Activated CD4-positive, alpha-beta T cell treated with anti-CD3 and anti-CD28 coated beads, Interleukin-2, amount 10 ng/mL, durations not matched to agents 24 days and 14 days (primary cell): ENCODE data around the gene KDM4C. TPM values are rescaled to one million over a fixed set of nuclear protein-coding genes. Genes with fewer than 3 reads are reported as not detected.
A peak's percentile ranks its signal among the peaks of the same experiment; 100 is the strongest.
"Not testable (repeated sequence)": the region's sequence is repeated elsewhere in the genome, so short reads cannot be mapped to it uniquely, and the experiment has no call there.

Experiments
- DNase-seq: peaks from one replicate; pipeline ENCODE4 v3.0.0; 2022
- H3K27ac Mint-ChIP-seq: one replicate; pipeline ENCODE4 v1.8.0; 2022; ENCODE audit warnings: mild to moderate bottlenecking, mixed read lengths
- H3K27me3 Mint-ChIP-seq: one replicate; pipeline ENCODE4 v1.8.0; 2022; ENCODE audit warnings: mixed read lengths
- H3K36me3 Mint-ChIP-seq: one replicate; pipeline ENCODE4 v1.8.0; 2022; ENCODE audit warnings: low read depth, mild to moderate bottlenecking, mixed read lengths
- H3K4me1 Mint-ChIP-seq: one replicate; pipeline ENCODE4 v1.8.0; 2021; ENCODE audit warnings: mixed read lengths
- H3K4me3 Mint-ChIP-seq: one replicate; pipeline ENCODE4 v1.8.0; 2022; ENCODE audit warnings: mild to moderate bottlenecking, moderate library complexity, mixed read lengths
- H3K9me3 Mint-ChIP-seq: one replicate; pipeline ENCODE4 v1.8.0; 2021; ENCODE audit warnings: mixed read lengths
- intact Hi-C: fragments of 100-400 bp; cut with micrococcal nuclease; formaldehyde crosslinking; loops from one replicate; pipeline ENCODE4 v1.15.1; 2023
- total RNA-seq: library from RNA; stranded (reverse); gene quantifications from 2 replicates; pipeline ENCODE4 v1.2.3, GENCODE V29; 2022

KDM4C gene
- total RNA-seq, 1 donor from 2014 or later = 39.8 TPM

- H3K4me3 Mint-ChIP-seq, DNase-seq, H3K9me3 Mint-ChIP-seq, H3K27me3 Mint-ChIP-seq, H3K27ac Mint-ChIP-seq, H3K36me3 Mint-ChIP-seq, H3K4me1 Mint-ChIP-seq, intact Hi-C loops: not testable (repeated sequence)
Measured at GRCh38 chr9:6748861-6749260, 8.9 kb upstream of the KDM4C start.

DNA sequence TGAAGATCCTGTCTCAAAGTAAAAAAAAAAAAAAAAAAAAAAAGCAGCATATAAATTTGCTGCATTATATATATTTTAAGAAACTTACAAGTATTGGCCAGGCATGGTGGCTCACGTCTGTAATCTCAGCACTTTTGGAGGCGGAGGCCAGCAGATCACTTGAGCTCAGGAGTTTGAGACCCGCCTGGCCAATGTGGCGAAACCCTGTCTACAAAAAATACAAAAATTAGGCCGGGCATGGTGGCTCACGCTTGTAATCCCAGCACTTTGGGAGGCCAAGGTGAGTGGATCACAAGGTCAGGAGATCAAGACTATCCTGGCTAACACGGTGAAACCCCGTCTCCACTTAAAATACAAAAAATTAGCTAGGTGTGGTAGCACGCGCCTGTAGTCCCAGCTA is 2.9 kb upstream of the KDM4C start:
- not testable (repeated sequence) for H3K27me3 Mint-ChIP-seq, DNase-seq, H3K4me3 Mint-ChIP-seq, H3K9me3 Mint-ChIP-seq, H3K36me3 Mint-ChIP-seq, H3K27ac Mint-ChIP-seq
- intact Hi-C loops = loop anchor here (5.0 to 10.0 kb wide), 3 partner anchors 137 to 1128 kb away; partner anchors contain the start of gene RIC1
- peaks cover 24% of the 10 kb centered on the region for H3K4me1 Mint-ChIP-seq

DNA sequence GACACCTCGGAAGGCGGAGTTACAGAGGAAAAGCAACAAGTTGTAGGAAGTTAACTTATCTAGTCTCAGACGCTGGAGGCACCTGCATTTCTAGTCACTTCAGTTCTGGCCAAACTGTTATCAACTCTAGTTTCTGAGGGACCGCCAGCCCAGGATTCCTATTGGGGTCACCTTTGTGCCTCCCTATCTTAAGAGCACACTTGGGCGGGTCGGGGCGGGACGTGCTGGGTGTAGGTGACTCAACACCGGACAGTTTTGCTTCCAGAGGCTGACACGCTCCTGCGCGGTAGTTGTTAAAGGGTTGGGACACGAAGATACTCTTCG is 679 bp upstream of the KDM4C start:
- Mint-ChIP-seq H3K4me3 (peak overlapping the region; percentile 97), H3K36me3 (peaks cover 3% of the 10 kb centered on the region), H3K27ac (peak overlapping the region; percentile 99), H3K27me3 (no peaks in the 10 kb centered on the region), H3K9me3 (no peaks in the 10 kb centered on the region), H3K4me1 (peaks cover 21% of the 10 kb centered on the region)
- intact Hi-C loops = loop anchor here (1.0 to 10.0 kb wide), 7 partner anchors 53 to 1220 kb away; partner anchors contain the start of genes RIC1 and UHRF2
- DNase-seq = peak; percentile 92

GRCh38 chr9:6758248-6758497 is 400 bp downstream of the KDM4C start:
- intact Hi-C loops = loop anchor here (2.0 to 10.0 kb wide), 4 partner anchors 134 to 1131 kb away; partner anchors contain the start of gene RIC1
- Mint-ChIP-seq H3K4me3 (peak overlapping the region; percentile 97), H3K27ac (peak overlapping the region; percentile 99)

DNA sequence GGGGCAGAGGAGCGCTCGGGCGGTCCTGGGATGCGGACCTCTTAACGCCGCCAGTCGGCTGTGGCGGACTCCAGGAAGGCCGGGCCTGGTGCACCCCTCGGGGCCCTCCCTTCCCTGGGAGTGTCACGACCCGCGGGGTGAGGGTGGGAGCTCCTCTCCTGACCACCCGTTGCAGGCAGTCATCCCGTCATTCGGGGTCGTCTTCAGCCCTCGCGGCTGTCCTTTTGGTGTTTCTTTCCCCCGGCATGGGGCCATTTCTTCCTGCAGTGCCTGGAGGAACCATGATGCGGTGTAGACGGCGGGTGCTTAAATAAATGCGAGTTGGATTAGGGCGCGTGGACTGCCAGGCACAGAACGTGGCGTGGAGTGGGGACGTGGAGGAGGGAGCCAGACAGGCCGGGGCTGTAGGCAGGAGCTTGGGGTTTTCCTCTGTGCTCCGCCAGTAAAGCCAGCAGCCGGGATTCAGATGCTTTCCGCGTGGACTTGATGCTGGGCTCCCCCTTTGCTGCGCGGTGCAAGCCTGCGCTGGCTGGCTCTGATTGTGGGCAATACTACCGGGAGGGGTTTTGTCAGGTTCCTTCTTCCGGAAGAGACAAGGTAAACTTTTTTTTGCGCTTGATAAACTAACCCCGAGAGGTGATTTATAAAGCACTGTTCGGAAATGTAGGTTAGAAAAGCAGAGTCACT is 868 bp downstream of the KDM4C start:
- intact Hi-C loops = loop anchor here (2.0 to 10.0 kb wide), 4 partner anchors 134 to 1131 kb away; partner anchors contain the start of gene RIC1
- H3K9me3 Mint-ChIP-seq = peaks cover 6% of the 10 kb centered on the region
- H3K4me1 Mint-ChIP-seq = peaks cover 31% of the 10 kb centered on the region
- H3K4me3 Mint-ChIP-seq = peak overlapping the region; percentile 97
- H3K27ac Mint-ChIP-seq = peak overlapping the region; percentile 97
- peak; percentile 84 for DNase-seq
- peaks cover 12% of the 10 kb centered on the region for H3K36me3 Mint-ChIP-seq
- H3K27me3 Mint-ChIP-seq = no peaks in the 10 kb centered on the region

More at GRCh38 chr9:6758248-6758497, 400 bp downstream of the KDM4C start:
- peaks cover 3% of the 10 kb centered on the region for H3K9me3 Mint-ChIP-seq
- no peaks in the 10 kb centered on the region for H3K27me3 Mint-ChIP-seq
- peaks cover 26% of the 10 kb centered on the region for H3K4me1 Mint-ChIP-seq
- H3K36me3 Mint-ChIP-seq = peaks cover 8% of the 10 kb centered on the region
- no peak for DNase-seq

DNA sequence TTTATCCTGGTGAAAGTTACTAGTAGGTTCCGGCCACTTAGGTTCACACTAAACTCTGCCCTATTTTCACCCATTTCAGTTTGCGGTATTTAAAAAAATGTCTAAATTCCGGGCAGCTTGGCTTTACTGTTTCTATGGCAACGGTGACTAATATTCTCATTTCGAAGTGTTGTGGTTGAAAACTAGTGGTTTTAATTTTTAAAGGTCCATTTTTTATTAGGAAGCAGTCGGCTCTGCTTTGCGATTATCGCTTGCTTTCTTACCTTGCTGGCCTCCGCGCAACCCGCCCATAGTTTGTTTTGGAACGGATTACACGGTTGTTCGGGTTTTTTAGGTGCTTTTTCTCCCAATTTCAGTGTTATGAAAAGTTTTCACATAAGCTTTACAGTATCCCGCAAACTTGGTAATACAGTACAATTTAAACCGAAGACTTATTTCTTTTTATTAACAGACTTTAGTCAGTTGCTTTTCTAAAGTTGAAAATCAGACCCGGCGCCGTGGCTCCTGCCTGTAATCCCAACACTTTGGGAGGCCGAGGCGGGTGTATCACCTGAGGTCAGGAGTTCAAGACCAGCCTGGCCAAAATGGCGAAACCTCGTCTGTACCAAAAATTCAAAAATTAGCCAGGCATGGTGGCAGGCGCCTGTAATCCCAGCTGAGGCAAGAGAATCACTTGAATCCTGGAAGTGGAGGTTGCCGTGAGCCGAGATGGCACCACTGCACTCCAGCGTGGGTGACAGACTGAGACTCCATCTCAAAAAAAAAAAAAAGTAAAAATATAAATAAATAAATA is 1.6 kb downstream of the KDM4C start:
- no peak for DNase-seq
- peaks cover 6% of the 10 kb centered on the region for H3K9me3 Mint-ChIP-seq
- intact Hi-C loops = loop anchor here (2.0 to 10.0 kb wide), 4 partner anchors 133 to 1132 kb away; partner anchors contain the start of gene RIC1
- peaks cover 12% of the 10 kb centered on the region for H3K36me3 Mint-ChIP-seq
- H3K27ac Mint-ChIP-seq = peak overlapping the region; percentile 97
- peaks cover 38% of the 10 kb centered on the region for H3K4me1 Mint-ChIP-seq
- H3K27me3 Mint-ChIP-seq = no peaks in the 10 kb centered on the region
- peak overlapping the region; percentile 97 for H3K4me3 Mint-ChIP-seq

GRCh38 chr9:6761306-6761705 is 3.5 kb downstream of the KDM4C start:
- peaks cover 6% of the 10 kb centered on the region for H3K9me3 Mint-ChIP-seq
- intact Hi-C loops = no loop called here
- H3K27me3 Mint-ChIP-seq = no peaks in the 10 kb centered on the region
- DNase-seq = no peak
- peaks cover 48% of the 10 kb centered on the region for H3K4me1 Mint-ChIP-seq
- no peak overlapping the region for H3K27ac Mint-ChIP-seq
- H3K36me3 Mint-ChIP-seq = peaks cover 19% of the 10 kb centered on the region
- no peak overlapping the region for H3K4me3 Mint-ChIP-seq

DNA sequence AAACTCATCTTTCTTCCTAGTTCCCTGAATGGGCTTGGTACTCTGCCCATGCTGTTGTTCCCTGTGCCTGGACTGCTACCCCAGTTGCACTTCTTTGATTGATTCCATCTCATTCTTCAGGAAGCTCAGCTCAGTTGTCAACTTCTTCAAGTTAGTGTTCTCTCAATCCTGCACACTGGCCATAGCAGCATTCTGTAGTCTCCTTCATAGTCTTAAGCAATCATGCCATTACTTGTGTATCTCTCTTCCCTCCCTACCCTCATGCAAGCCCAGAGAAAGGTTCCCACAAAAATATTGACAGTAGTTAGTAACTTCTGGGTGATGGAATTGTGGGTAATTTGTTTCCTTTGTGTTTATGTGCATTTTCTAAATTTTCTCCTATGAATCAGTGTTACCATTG is 5.5 kb downstream of the KDM4C start:
- peaks cover 6% of the 10 kb centered on the region for H3K9me3 Mint-ChIP-seq
- H3K4me1 Mint-ChIP-seq = peaks cover 45% of the 10 kb centered on the region
- H3K4me3 Mint-ChIP-seq = peak overlapping the region; percentile 53
- H3K36me3 Mint-ChIP-seq = peaks cover 21% of the 10 kb centered on the region
- no peaks in the 10 kb centered on the region for H3K27me3 Mint-ChIP-seq
- intact Hi-C loops = no loop called here
- no peak for DNase-seq
- H3K27ac Mint-ChIP-seq = peak overlapping the region; percentile 49

DNA sequence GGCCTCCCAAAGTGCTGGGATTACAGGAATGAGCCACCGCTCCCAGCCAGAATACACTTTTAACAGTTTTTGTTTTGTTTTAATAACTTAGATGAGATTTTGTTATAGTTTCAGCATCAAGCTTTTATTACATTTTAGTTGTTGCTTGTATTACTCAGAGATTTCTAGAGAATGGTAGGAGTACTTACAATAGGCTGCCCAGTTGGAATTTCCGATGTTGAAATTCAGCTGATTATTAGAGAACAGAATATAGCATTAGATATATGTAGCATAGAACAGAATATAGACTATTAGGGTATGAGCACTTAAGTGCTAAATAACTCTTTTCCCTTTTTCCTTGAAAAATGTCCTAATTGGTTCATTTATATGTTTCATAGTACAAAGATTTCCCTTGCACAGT is 6.2 kb downstream of the KDM4C start:
- Mint-ChIP-seq H3K27me3 (no peaks in the 10 kb centered on the region), H3K4me1 (peaks cover 43% of the 10 kb centered on the region), H3K36me3 (peaks cover 21% of the 10 kb centered on the region), H3K9me3 (peaks cover 6% of the 10 kb centered on the region), H3K4me3 (no peak overlapping the region), H3K27ac (no peak overlapping the region)
- intact Hi-C loops = no loop called here
- DNase-seq = no peak

DNA sequence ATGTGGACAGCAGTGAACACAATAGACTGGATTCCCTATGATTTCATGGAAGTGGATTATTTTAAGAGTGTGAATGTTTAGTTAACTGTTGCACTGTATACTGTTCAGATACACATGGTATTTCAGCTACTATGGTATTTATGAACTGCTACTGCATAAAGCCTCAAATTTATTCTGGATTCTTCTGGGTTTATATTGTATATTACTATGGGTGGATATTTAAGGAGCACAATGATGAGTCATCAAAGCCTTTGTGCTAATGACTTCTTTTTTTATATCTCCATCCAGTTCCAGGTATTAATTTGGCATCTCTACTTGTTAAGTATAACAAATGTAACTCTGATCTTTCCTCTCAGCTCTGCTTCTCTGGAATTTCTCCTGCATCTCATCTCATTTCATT is 6.8 kb downstream of the KDM4C start:
- Mint-ChIP-seq H3K4me1 (peaks cover 44% of the 10 kb centered on the region), H3K9me3 (peaks cover 6% of the 10 kb centered on the region), H3K36me3 (peaks cover 21% of the 10 kb centered on the region), H3K4me3 (no peak overlapping the region), H3K27ac (no peak overlapping the region), H3K27me3 (no peaks in the 10 kb centered on the region)
- no peak for DNase-seq
- intact Hi-C loops = no loop called here

GRCh38 chr9:6764950-6765349 is 7.2 kb downstream of the KDM4C start:
- Mint-ChIP-seq H3K36me3 (peaks cover 20% of the 10 kb centered on the region), H3K4me3 (peak overlapping the region; percentile 2), H3K9me3 (peaks cover 6% of the 10 kb centered on the region), H3K27ac (no peak overlapping the region), H3K27me3 (no peaks in the 10 kb centered on the region), H3K4me1 (peaks cover 43% of the 10 kb centered on the region)
- no peak for DNase-seq
- intact Hi-C loops = no loop called here

- H3K27me3 Mint-ChIP-seq = no peaks in the 10 kb centered on the region
- intact Hi-C loops = no loop called here
- H3K9me3 Mint-ChIP-seq = peaks cover 6% of the 10 kb centered on the region
- H3K4me1 Mint-ChIP-seq = peaks cover 41% of the 10 kb centered on the region
- H3K4me3 Mint-ChIP-seq = no peak overlapping the region
- H3K36me3 Mint-ChIP-seq = peaks cover 19% of the 10 kb centered on the region
- DNase-seq = no peak
- no peak overlapping the region for H3K27ac Mint-ChIP-seq
Measured at GRCh38 chr9:6765396-6765795, 7.6 kb downstream of the KDM4C start.

DNA sequence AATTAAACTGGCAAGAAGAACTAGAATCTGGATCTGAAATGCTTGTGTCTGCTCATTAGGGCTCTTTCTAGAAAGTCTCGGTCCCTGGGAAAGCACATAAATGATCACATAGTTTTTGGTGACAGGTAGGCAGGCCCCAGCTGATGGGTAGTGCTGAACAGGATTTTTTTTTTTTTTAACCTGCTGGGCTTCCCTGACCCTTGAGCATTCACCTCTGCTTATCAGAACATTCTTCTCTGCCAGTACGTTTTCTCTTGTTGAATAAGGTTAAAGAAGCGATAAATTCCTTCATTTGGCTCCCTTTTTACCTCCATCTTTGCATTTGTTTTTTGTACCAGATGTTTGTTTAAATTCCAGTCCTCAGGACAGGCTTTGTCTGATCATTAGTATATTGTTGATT is 8.8 kb downstream of the KDM4C start:
- intact Hi-C loops = no loop called here
- H3K36me3 Mint-ChIP-seq = peaks cover 19% of the 10 kb centered on the region
- no peak overlapping the region for H3K27ac Mint-ChIP-seq
- H3K4me1 Mint-ChIP-seq = peaks cover 38% of the 10 kb centered on the region
- peaks cover 6% of the 10 kb centered on the region for H3K9me3 Mint-ChIP-seq
- no peak for DNase-seq
- H3K27me3 Mint-ChIP-seq = no peaks in the 10 kb centered on the region
- no peak overlapping the region for H3K4me3 Mint-ChIP-seq

DNA sequence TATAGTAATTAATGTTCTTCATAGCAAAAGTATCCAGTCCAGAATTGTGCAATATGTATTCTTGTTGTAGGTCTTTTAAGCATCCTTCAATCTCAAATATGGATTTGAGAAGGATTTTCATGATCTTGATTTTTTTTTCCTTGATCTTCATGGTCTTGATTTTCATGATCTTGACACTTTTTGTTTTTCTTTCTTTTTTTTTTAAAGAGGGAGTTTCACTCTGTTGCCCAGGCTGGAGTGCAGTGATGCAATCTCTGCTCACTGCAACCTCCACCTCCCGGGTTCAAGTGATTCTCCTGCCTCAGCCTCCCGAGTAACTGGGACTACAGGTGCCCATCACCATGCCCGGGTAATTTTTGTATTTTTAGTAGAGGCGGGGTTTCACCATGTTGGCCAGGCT is 10.8 kb downstream of the KDM4C start:
- intact Hi-C loops, DNase-seq, H3K27me3 Mint-ChIP-seq, H3K9me3 Mint-ChIP-seq, H3K36me3 Mint-ChIP-seq, H3K4me3 Mint-ChIP-seq, H3K27ac Mint-ChIP-seq: not testable (repeated sequence)
- H3K4me1 Mint-ChIP-seq = peaks cover 29% of the 10 kb centered on the region
